Measurements from ENCODE around the gene SORCS2. TPM values are rescaled to one million over a fixed set of nuclear protein-coding genes. Genes with fewer than 3 reads are reported as not detected.

SORCS2 gene
- polyA plus RNA-seq, 1 donor: 8.5 TPM

DNA sequence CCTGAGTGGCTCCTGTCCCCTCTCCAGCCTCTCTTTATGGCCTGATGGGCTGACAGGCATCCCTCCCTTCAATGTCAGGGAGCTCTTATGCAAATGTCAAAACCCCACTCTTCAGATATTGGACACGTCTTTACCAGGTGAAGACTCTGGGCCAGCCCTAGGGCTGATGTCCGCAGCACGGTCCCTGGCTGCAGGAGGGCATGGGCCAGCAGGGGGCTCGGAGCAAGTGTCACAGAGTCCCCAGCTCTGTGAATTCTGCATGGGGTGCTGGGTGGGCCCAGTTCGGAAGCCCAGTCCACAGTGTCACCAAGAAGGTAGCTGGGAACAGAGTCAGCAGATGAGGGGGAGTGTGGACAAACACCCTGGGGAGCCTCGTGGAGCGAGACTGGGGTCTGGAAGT, 282.0 kb downstream of the SORCS2 start:
- no peak for DNase-seq

GRCh38 chr4:7475207-7475606, 282.9 kb downstream of the SORCS2 start:
- no peak for DNase-seq

GRCh38 chr4:7476820-7477219, 284.5 kb downstream of the SORCS2 start:
- no peak for DNase-seq

- no peak for DNase-seq
Measured at GRCh38 chr4:7477695-7478094, 285.4 kb downstream of the SORCS2 start.

DNA sequence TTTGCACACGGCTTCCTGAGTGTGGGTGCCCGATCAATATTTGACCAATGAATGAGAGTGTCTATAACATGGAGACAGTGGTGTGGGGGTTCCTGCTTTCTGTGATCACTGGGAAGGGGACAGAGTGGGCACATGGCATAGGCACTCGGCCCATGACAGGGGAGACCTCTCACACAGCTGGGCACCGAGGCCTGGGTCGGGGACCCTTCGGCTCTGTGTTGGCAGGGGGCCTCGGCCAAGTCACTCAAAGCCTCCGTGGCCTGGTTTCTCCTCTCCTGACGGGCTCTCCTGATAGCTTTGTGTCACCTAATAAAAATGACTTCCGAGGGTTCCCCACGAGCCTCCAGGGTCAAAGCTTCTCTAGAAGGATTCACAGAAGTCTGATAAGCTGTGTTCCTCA, 286.3 kb downstream of the SORCS2 start:
- no peak for DNase-seq

GRCh38 chr4:7480423-7480822, 288.1 kb downstream of the SORCS2 start:
- DNase-seq: no peak

GRCh38 chr4:7481227-7481626, 288.9 kb downstream of the SORCS2 start:
- no peak for DNase-seq

GRCh38 chr4:7485096-7485495, 292.8 kb downstream of the SORCS2 start:
- no peak for DNase-seq

DNA sequence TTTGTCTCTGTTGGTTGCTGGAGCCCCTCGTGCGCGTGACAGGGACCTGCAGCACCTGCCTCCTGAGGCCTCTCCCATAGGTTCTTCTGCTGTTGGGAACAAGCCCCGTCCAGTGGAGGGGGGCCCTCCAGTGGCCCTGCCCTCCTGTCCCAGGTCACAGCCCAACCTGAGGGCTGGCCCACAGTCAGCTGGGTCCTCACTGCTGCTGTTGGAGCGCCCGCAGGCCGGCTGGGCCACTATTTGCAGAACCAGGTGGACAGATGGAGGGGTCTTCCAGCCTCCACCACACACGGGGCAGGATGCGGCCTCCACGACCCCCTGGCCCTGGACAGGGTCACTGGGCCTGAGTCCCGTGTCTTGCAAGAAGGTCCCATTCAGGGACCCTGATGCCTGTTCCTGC, 293.8 kb downstream of the SORCS2 start:
- no peak for DNase-seq

- no peak for DNase-seq
Measured at GRCh38 chr4:7487502-7487901, 295.2 kb downstream of the SORCS2 start.

GRCh38 chr4:7487998-7488671, 295.8 kb downstream of the SORCS2 start:
- no peak for DNase-seq

- no peak for DNase-seq
Measured at GRCh38 chr4:7491915-7492314, 299.6 kb downstream of the SORCS2 start.

DNA sequence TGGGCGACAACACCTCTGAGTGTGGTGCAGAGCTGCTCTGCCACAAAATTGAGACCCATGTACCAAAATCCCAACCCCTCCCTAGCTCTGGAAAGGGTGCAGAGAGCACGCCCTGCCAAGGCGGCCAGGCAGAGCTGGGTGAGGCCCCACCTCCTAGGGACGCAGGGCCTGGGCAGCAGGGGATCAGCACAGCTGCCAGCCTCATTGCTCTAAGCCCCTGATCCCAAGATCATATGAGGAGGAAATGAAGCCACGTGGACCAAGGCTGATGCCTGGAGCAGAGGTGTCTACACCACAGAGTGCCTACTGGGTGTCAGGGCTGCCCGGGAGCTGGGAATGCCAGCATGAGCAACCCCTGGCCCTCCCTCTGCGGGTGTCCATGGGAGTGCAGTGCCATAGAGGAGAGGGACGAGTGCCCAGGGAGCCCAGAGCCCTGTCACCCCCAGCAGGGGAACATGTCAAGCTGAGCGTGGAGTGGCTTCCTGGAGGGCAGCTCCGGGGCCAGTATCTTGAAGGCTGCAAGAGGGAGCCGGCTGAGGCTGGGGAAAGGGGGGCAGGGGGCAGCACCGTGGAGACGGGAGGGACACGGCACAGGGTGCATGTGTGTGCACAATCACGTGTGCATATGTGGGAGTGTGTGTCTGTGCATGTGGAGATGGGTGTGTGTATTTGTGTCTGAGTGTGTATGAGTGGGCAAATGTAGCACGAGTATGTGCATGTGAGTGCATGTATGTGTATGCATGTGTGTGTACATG, 306.3 kb downstream of the SORCS2 start:
- no peak for DNase-seq

DNA sequence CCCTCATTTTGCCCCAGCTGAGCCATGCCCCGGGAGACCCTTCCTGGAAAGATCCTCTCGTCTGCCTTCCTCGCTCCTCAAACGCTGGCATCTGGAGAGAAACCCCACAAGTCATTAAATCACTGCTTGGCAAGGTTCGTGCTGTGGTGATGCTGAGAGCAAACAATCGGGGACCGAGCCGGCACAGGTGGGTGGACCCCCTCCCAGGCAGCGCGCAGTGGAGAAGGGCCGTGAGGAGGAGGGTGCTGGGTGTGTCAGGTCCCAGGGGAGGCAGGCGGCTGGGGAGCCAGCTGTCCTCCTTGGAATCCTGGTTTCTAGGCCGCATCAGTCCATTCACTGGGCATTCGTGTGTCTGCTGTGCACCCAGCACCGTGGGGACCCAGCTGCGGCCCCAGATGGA, 307.3 kb downstream of the SORCS2 start:
- DNase-seq: no peak

GRCh38 chr4:7500404-7500803, 308.1 kb downstream of the SORCS2 start:
- DNase-seq: no peak

DNA sequence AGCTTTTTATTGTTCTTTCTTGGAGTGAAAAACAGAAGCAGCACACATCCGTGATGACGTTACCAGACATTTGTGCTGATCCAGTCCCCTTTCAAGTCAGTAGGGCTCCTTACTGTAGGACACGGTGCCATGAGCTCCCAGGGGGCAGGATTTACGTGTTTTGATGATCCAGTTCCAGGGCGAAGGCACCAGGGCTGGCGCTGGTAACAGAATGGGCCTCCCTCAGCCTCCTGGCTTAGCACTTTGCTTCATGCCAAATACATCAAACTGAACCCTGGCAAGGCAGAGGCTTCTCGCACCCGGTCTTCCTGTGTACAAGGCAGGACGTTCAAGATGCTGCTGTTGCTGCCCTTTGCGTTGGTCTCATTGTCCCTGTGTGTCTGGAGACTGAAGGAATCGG, 309.0 kb downstream of the SORCS2 start:
- no peak for DNase-seq

DNA sequence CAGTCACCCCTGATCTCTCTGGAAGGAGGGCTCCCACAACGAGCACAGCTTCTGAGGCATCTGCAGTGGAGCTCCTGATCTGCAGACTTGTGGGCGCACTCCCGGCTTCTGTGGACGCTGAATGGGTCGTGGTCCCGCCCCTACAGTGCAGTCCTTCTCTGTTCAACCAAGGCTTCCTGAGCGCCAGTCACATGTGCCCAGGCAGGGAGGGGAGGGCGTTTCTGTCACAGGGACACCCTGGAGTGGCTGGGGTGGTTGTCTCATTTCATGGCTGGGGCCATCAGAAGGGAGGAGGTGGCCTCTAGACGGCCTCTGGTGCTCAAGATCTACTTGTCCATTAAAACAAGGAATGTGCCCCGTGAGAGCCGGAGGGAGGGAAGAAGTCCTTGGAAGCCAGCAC, 309.5 kb downstream of the SORCS2 start:
- DNase-seq: no peak

GRCh38 chr4:7503559-7504249, 311.4 kb downstream of the SORCS2 start:
- DNase-seq: no peak

GRCh38 chr4:7505116-7505900, 313.0 kb downstream of the SORCS2 start:
- DNase-seq: no peak

DNA sequence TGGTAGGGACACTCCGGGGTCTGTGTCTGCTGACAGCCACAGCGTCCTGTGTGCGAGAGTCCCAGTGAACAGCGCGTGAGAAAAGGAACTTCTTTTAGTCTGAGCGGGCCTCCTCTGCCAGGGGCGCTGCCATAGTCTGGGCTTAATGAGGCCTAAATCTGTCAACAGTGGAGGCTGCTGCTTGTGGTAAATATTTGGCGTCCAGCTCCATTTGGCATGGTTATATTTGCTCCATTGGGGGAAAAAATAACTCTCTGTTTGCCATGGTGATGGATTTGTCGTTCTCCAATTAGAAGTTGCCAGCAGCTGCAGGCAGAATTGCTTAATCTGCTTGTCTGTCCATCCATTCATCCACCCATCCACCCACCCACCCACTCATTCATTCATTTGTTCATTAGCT, 313.8 kb downstream of the SORCS2 start:
- no peak for DNase-seq

GRCh38 chr4:7506572-7506971, 314.2 kb downstream of the SORCS2 start:
- no peak for DNase-seq

DNA sequence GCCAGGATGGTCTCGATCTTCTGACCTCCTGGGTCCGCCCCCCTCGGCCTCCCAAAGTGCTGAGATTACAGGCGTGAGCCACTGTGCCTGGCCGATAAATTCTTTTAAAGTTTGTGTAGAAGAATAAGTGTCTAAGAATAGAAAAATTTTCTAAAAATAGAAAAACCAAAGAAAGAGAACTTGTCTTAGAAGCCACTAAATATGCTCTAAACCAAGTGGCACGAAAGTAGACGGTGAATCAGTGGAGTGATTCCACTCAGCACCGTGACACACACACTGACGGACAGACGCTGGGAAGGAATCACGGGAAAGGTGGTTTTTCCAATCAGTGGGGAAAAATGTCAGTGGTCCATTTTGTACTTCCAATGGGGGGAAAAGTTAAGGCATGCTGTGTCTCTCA, 315.0 kb downstream of the SORCS2 start:
- DNase-seq: no peak

DNA sequence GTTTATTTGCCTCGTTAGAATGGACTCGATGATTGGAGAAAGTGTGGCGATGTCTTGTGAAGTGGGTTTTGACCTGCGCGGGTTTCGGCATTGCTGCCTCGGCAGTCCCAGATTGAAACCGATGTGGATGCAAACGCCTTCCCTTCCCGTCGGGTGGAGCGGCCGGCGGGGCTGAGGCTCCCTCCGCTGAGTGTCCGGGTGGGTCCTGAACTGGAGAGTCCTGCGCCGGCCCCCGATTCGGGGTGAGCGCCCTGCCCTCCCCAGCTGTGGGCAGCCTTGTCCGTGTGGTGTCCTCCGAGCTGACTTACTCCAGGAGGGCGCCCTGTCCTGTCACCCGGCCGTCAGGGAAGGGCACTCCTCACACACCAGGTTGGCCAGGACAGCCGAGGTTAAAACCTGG, 317.7 kb downstream of the SORCS2 start:
- DNase-seq: no peak
